CD4-positive, alpha-beta T cell treated with Interleukin-17A for 4 hours (primary cell): Measurements from ENCODE around the gene KDM1B.
"Not testable (repeated sequence)": the region's sequence is repeated elsewhere in the genome, so short reads cannot be mapped to it uniquely, and the experiment has no call there.

ENCODE experiments used
- DNase-seq: peaks from one replicate; pipeline ENCODE4 v3.0.0-alpha.2; 2020; ENCODE audit warnings: mixed read lengths

KDM1B gene

GRCh38 chr6:18189196-18189595 is 34.0 kb downstream of the KDM1B start:
- DNase-seq = no peak

GRCh38 chr6:18192026-18192425 is 36.8 kb downstream of the KDM1B start:
- DNase-seq = no peak

GRCh38 chr6:18203786-18204185 is 48.6 kb downstream of the KDM1B start:
- DNase-seq = no peak

- no peak for DNase-seq
Measured at GRCh38 chr6:18204691-18205090, 49.5 kb downstream of the KDM1B start.

GRCh38 chr6:18206591-18206990 is 51.4 kb downstream of the KDM1B start:
- no peak for DNase-seq

GRCh38 chr6:18207438-18207837 is 52.2 kb downstream of the KDM1B start:
- no peak for DNase-seq

- DNase-seq = no peak
Measured at GRCh38 chr6:18207949-18208348, 52.7 kb downstream of the KDM1B start.

GRCh38 chr6:18208778-18209177 is 53.6 kb downstream of the KDM1B start:
- not testable (repeated sequence) for DNase-seq

- no peak for DNase-seq
Measured at GRCh38 chr6:18209539-18210197, 54.4 kb downstream of the KDM1B start.

GRCh38 chr6:18210707-18211106 is 55.5 kb downstream of the KDM1B start:
- no peak for DNase-seq

GRCh38 chr6:18211338-18211737 is 56.1 kb downstream of the KDM1B start:
- no peak for DNase-seq

GRCh38 chr6:18212231-18212630 is 57.0 kb downstream of the KDM1B start:
- DNase-seq = no peak

GRCh38 chr6:18213439-18213838 is 58.2 kb downstream of the KDM1B start:
- DNase-seq = peak; percentile 9

GRCh38 chr6:18214003-18214402 is 58.8 kb downstream of the KDM1B start:
- no peak for DNase-seq

- DNase-seq = no peak
Measured at GRCh38 chr6:18215436-18215835, 60.2 kb downstream of the KDM1B start.

GRCh38 chr6:18216411-18216810 is 61.2 kb downstream of the KDM1B start:
- DNase-seq = no peak

- no peak for DNase-seq
Measured at GRCh38 chr6:18218233-18218632, 63.0 kb downstream of the KDM1B start.

- DNase-seq = no peak
Measured at GRCh38 chr6:18219591-18219990, 64.4 kb downstream of the KDM1B start.

GRCh38 chr6:18221288-18221615 is 66.0 kb downstream of the KDM1B start:
- no peak for DNase-seq

- DNase-seq = not testable (repeated sequence)
Measured at GRCh38 chr6:18226451-18227105, 71.4 kb downstream of the KDM1B start.

GRCh38 chr6:18227166-18227565 is 71.9 kb downstream of the KDM1B start:
- not testable (repeated sequence) for DNase-seq

- DNase-seq = not testable (repeated sequence)
Measured at GRCh38 chr6:18228590-18228989, 73.4 kb downstream of the KDM1B start.

GRCh38 chr6:18231856-18232255 is 76.6 kb downstream of the KDM1B start:
- DNase-seq = not testable (repeated sequence)

- DNase-seq = not testable (repeated sequence)
Measured at GRCh38 chr6:18233770-18234169, 78.5 kb downstream of the KDM1B start.

- DNase-seq = no peak
Measured at GRCh38 chr6:18234564-18234963, 79.3 kb downstream of the KDM1B start.
